NCI-H748 treated with DMSO at 0.1 percent for 48 hours (cell line): ENCODE results near the gene TRAF7.
"Not testable (repeated sequence)": the region's sequence is repeated elsewhere in the genome, so short reads cannot be mapped to it uniquely, and the experiment has no call there.

Experiments
- DNase-seq: peaks from one replicate; lab custom pipeline; 2025; lab: John Stamatoyannopoulos, UW

The TRAF7 gene

GRCh38 chr16:2122429-2122828 is 33.2 kb upstream of the TRAF7 start:
- no peak for DNase-seq

GRCh38 chr16:2122934-2123683 is 32.5 kb upstream of the TRAF7 start:
- not testable (repeated sequence) for DNase-seq

- not testable (repeated sequence) for DNase-seq
Observed at GRCh38 chr16:2123706-2124376, 31.7 kb upstream of the TRAF7 start.

- DNase-seq, result not testable (repeated sequence)
Observed at GRCh38 chr16:2124377-2124693, 31.2 kb upstream of the TRAF7 start.

GRCh38 chr16:2124694-2125444 is 30.7 kb upstream of the TRAF7 start:
- DNase-seq, result not testable (repeated sequence)

- DNase-seq, result not testable (repeated sequence)
Observed at GRCh38 chr16:2125609-2126008, 30.0 kb upstream of the TRAF7 start.

GRCh38 chr16:2126161-2126743 is 29.3 kb upstream of the TRAF7 start:
- not testable (repeated sequence) for DNase-seq

- DNase-seq, result not testable (repeated sequence)
Observed at GRCh38 chr16:2126928-2127556, 28.5 kb upstream of the TRAF7 start.

GRCh38 chr16:2127630-2128280 is 27.8 kb upstream of the TRAF7 start:
- DNase-seq, result peak; percentile 7

GRCh38 chr16:2129251-2129650 is 26.3 kb upstream of the TRAF7 start:
- DNase-seq, result not testable (repeated sequence)

GRCh38 chr16:2129890-2130447 is 25.6 kb upstream of the TRAF7 start:
- DNase-seq, result not testable (repeated sequence)

- not testable (repeated sequence) for DNase-seq
Observed at GRCh38 chr16:2133797-2134196, 21.8 kb upstream of the TRAF7 start.

- not testable (repeated sequence) for DNase-seq
Observed at GRCh38 chr16:2135071-2135470, 20.5 kb upstream of the TRAF7 start.

GRCh38 chr16:2135770-2136490 is 19.7 kb upstream of the TRAF7 start, which contains the start of gene PKD1:
Gene PKD1, minus strand, starts transcription at chr16:2135898. Its CDS starts 209 bp downstream, at chr16:2135689.
- peak; percentile 31 for DNase-seq

GRCh38 chr16:2142942-2143877 is 12.4 kb upstream of the TRAF7 start:
- no peak for DNase-seq

GRCh38 chr16:2143878-2144485 is 11.6 kb upstream of the TRAF7 start:
- no peak for DNase-seq

GRCh38 chr16:2145843-2146242 is 9.7 kb upstream of the TRAF7 start:
- DNase-seq, result no peak

- DNase-seq, result no peak
Observed at GRCh38 chr16:2147378-2147777, 8.2 kb upstream of the TRAF7 start.
